Right atrium auricular region (tissue), 2 donors: ENCODE data around the gene MXI1. TPM values are rescaled to one million over a fixed set of nuclear protein-coding genes. Genes with fewer than 3 reads are reported as not detected.

Experiments used
- DNase-seq: peaks from one replicate; pipeline ENCODE4 v3.0.0-alpha.2; 2019; ENCODE audit warnings: low spot score
- H3K27ac ChIP-seq, 2 donors: fragments of 200-600 bp; sonication (generic); 1 replicate in 1 of 2; 2 replicates in 1 of 2; pipeline ENCODE4 v1.5.1; 2016 to 2019
- H3K27me3 ChIP-seq, 2 donors: fragments of 200-600 bp; sonication (generic); one replicate each; pipeline versions ENCODE4 v1.5.1 to v1.6.0; 2017 to 2019
- H3K36me3 ChIP-seq: fragments of 200-600 bp; sonication (generic); one replicate; pipeline ENCODE4 v1.5.1; 2016
- H3K4me1 ChIP-seq, 2 donors: fragments of 200-600 bp; sonication (generic); one replicate each; pipeline versions ENCODE4 v1.5.1 to v1.6.0; 2017 to 2019
- H3K4me3 ChIP-seq, 2 donors: fragments of 200-600 bp; sonication (generic); 1 replicate in 1 of 2; 2 replicates in 1 of 2; pipeline ENCODE4 v1.5.1; 2017 to 2019; ENCODE audit warnings: mild to moderate bottlenecking in 1 of 2, moderate library complexity in 1 of 2
- H3K9me3 ChIP-seq, 2 donors: fragments of 200-600 bp; sonication (generic); one replicate each; pipeline ENCODE4 v1.5.1; 2019
- total RNA-seq, 2 donors: library from RNA; depleted of rRNA; stranded (reverse); fragments of >200 nt; gene quantifications; one replicate each; pipeline ENCODE4 v1.1.0, GENCODE V29; 2016
- TF ChIP-seq, protein P1 (sequence below), 2 donors: fragments of 200-600 bp; sonication (generic); IDR thresholded peaks; one replicate each; pipeline ENCODE4 v1.5.1; 2019; ENCODE audit warnings: antibody characterized with exemption in 2 of 2

The MXI1 gene
- total RNA-seq, 2 donors from 2014 or later: 50.8 to 78.8 TPM

DNA sequence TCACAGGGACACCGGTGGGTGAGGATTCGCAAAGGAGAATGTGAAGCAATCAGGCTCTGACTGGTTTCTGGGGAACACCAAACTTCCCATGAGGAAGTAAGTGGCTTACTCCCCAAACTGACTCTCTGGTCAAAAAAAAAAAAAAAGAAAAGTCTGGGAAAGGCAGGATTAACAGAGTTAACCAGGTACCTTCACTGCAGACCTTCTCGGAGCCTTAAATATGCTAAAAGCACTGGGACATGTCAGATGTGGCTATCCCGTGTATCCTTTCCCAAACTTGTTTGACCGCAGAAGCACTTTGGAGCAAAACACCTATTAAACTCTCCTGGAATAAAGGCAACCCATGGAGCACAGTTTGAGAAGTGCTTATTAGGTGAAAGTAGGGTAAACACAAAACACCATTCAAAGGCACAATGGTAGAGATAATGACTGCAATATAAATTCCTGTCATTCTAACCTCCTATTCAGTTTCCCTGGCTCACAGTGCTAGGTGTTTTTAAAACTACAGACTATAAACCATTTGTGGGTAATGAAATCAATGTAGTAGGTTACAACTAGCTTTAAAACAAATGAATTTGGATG lies 44.1 kb upstream of the MXI1 start:
- Histone ChIP-seq H3K36me3 (no peaks in the 10 kb centered on the region), H3K27ac (no peak overlapping the region), H3K9me3 (no peaks in the 10 kb centered on the region), H3K27me3 (peaks cover 0 to 7% of the 10 kb centered on the region in 2 donors), H3K4me3 (no peak overlapping the region), H3K4me1 (peaks cover 0 to 5% of the 10 kb centered on the region in 2 donors)
- TF ChIP-seq, protein P1, sequence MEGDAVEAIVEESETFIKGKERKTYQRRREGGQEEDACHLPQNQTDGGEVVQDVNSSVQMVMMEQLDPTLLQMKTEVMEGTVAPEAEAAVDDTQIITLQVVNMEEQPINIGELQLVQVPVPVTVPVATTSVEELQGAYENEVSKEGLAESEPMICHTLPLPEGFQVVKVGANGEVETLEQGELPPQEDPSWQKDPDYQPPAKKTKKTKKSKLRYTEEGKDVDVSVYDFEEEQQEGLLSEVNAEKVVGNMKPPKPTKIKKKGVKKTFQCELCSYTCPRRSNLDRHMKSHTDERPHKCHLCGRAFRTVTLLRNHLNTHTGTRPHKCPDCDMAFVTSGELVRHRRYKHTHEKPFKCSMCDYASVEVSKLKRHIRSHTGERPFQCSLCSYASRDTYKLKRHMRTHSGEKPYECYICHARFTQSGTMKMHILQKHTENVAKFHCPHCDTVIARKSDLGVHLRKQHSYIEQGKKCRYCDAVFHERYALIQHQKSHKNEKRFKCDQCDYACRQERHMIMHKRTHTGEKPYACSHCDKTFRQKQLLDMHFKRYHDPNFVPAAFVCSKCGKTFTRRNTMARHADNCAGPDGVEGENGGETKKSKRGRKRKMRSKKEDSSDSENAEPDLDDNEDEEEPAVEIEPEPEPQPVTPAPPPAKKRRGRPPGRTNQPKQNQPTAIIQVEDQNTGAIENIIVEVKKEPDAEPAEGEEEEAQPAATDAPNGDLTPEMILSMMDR (IDR thresholded peaks at IDR 0.05): no peak
- no peak for DNase-seq

DNA sequence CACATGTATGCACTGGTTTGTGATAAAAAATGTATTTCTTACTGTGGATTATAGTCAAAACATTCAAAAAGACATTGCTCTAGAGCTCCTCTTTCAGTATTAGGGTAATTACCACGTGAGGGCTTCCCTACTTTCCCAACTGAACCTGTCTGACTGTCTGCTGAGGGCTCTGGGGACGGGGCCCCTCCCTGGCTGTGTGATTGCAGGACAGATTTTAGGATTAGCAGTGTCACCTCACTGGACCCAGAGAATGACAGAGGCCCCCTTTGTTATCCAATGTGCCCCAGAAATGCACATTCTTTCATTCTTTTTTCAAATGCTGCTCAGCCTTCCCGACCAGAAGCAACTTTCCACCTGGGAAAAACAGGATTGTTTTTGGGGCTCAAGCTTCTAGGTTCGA lies 43.6 kb upstream of the MXI1 start:
- Histone ChIP-seq H3K4me3 (no peak overlapping the region), H3K9me3 (no peaks in the 10 kb centered on the region), H3K27me3 (peaks cover 0 to 7% of the 10 kb centered on the region in 2 donors), H3K27ac (no peak overlapping the region), H3K4me1 (peaks cover 0 to 11% of the 10 kb centered on the region in 2 donors), H3K36me3 (no peaks in the 10 kb centered on the region)
- TF ChIP-seq, protein P1 (IDR thresholded peaks at IDR 0.05): no peak
- DNase-seq: peak; percentile 16

DNA sequence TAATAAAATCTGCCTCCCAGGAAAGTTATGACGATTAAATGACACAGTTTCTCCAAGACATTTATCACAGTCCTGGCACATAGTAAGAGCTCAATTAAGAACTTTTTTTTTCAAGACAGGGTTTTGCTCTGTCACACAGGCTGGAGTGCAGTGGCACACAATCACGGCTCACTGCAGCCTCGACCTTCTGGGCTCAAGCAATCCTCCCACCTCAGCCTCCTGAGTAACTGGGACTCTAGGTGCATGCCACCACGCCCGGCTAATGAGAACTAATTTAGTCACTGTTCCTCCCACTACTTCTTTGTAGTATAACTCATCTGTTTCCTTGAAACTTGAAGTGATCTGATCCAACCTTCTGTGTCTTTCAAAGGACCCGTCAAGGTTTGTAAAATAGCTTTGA lies 42.2 kb upstream of the MXI1 start:
- Histone ChIP-seq H3K4me1 (peaks cover 0 to 25% of the 10 kb centered on the region in 2 donors), H3K27me3 (peaks cover 0 to 7% of the 10 kb centered on the region in 2 donors), H3K9me3 (no peaks in the 10 kb centered on the region), H3K4me3 (no peak overlapping the region), H3K36me3 (no peaks in the 10 kb centered on the region), H3K27ac (no peak overlapping the region)
- DNase-seq: no peak
- TF ChIP-seq, protein P1 (IDR thresholded peaks at IDR 0.05): no peak

DNA sequence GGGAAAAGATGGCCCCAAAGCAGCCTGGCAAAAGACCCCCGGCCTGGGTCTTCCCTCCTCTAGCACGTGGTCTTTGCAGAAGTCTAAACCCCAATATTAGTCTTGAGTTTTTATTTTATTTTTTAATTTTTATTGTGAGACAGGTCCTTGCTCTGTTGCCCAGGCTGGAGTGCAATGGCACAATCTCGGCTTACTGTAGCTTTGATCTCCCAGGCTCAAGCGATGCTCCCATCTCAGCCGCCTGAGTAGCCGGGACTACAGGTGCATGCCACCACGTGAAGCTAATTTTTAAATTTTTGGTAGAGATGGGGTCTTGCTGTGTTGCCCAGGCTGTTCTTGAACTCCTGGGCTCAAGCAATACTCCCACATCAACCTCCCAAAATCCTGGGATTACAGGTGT lies 40.3 kb upstream of the MXI1 start:
- H3K27ac ChIP-seq: no peak overlapping the region
- H3K36me3 ChIP-seq: no peaks in the 10 kb centered on the region
- no peak overlapping the region for H3K4me3 ChIP-seq
- TF ChIP-seq, protein P1 (IDR thresholded peaks at IDR 0.05): no peak
- H3K27me3 ChIP-seq: peaks cover 0 to 7% of the 10 kb centered on the region in 2 donors
- H3K9me3 ChIP-seq: no peaks in the 10 kb centered on the region
- peaks cover 0 to 32% of the 10 kb centered on the region in 2 donors for H3K4me1 ChIP-seq
- DNase-seq: no peak

DNA sequence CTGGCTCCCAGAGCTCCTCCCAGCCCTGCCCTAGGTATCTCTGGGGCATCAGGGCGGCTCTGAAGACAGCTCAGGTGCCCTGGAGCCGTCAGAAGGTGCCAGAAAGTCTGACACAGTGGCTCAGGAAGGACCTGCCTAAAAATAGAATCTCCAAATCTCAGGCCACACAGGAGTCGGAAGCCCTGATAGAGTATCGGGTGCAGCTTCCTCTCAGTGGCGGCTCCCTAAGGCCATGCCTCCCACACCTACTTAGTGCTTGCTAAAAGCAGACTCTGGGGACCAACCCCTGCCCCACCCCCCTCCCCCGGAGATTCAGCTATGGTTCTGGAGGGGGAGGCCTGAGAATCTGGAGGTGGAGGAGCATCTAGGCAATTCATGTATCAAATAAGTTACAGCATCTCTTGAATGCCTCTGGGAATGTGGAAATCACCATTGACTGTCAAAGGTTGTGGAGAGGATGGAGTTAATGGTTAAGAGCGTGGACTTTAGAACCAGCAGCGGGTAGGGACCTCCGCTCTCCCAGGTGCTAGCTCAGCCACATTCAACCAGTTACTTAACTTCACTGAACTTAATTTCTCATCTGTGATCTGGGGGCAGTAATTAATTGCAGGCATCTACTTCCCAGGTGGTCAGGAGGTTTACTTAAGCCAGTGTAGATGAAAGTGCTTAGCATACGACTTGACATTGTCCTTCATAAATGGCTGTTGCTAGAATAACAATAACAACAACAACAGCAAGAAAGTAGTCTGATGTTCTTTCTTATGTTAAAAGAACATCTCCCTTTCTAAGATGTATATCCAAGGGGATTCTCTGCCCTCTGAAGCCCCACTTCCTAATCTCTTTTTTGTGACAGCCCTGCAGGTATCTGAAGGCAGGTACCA lies 38.6 kb upstream of the MXI1 start:
- peak; percentile 57 for DNase-seq
- peak overlapping the region in 1 of 2 donors; percentile 15 for H3K4me3 ChIP-seq
- peaks cover 0 to 7% of the 10 kb centered on the region in 2 donors for H3K27me3 ChIP-seq

More for the DNA sequence above, 38.6 kb upstream of the MXI1 start:
- Histone ChIP-seq H3K27ac (no peak overlapping the region), H3K9me3 (no peaks in the 10 kb centered on the region), H3K36me3 (no peaks in the 10 kb centered on the region), H3K4me1 (peaks cover 0 to 32% of the 10 kb centered on the region in 2 donors)
- TF ChIP-seq, protein P1 (IDR thresholded peaks at IDR 0.05): no peak
